Activated naive CD8-positive, alpha-beta T cell treated with anti-CD3 and anti-CD28 coated beads, Interleukin-2, amount 50 U/mL, for 16 hours (primary cell): ENCODE results near the gene CARD10.
A peak's percentile ranks its signal among the peaks of the same experiment; 100 is the strongest.

Source experiments
- DNase-seq: peaks from one replicate; pipeline ENCODE4 v3.0.0-alpha.2; 2020; ENCODE audit warnings: low read depth, low spot score

The CARD10 gene

DNA sequence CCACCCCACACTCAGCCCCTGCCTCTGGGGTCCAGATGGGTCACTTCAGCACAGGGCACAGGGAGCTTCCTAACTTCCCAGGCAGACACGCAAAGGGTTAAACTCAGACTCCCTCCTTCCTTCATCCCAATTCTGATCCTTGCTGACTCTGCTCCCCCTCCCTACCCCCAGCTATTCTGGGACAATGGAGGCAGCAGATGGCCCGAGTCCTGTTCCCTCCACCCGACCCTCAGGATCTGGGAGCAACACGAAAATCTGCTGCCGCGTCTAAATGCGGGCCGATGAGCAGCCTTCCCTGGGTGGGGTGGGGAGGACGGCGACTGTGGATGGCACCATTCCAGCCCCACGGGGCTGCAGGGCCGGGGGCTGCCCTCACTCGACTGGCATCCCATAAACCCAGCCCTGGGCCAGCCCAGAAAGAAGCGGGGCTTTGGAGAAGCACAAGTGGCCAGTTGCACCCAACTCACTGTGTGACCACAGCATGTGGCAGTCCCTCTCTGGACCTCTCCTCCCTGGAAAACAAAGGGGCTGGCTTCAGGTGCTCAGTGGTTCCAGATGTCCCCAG is 51.7 kb downstream of the CARD10 start:
- no peak for DNase-seq

DNA sequence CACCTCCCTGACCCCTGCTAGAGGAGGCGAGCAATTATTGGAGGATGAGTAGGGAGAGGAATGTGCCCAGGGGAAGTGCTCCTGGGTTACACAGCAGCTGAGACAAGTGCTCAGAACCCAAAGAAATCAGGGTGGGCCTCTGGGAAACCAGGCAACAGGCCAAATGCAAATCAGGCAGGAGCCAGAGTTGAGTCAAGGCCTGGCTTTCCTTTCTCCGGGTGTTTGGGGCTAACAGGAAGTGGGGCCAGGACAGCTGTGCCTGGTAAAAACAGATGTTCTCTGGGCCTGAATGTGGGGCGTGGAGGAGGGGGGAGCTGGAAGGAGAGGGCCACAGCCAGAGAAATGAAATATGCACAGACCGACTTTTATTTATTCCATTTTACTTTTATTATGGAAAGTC is 55.0 kb downstream of the CARD10 start:
- no peak for DNase-seq

DNA sequence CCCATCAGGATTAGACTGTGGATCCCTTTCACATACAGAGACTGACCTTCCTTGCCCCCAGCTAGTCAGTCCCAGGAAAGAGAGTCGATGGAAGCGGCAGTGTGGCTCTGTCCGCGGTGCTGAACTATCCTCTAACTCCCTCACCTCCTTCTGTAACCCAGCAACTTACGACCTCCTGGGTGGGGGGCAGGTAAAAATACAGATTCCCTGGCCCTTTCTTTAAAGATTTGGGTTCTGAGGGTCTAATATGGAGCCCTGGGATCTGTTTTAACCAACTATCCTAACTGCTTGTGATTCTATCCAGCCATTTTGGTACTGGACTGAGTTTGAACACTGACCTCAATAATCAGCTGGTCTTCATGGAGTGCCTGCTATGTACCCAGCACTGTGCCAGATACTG is 56.2 kb downstream of the CARD10 start:
- no peak for DNase-seq

DNA sequence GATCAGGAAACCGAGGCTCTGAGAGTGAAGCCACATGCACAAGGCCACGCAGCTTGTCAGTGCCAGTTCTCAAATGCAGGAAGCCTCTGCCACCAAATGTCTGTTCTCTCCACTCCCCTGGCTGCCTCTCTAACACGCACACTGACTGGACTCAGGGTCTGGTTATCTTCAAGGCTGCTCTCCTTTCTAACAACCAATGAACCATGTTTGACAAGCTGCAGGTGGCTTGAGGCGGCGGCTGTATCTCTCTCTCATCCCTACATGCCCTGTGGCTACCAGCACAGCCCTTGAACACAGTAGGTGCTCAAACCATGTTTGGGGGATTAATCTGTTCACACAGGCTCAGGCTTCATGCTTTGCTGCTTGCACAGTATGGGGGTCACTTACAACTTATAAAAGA is 56.8 kb downstream of the CARD10 start:
- no peak for DNase-seq

DNA sequence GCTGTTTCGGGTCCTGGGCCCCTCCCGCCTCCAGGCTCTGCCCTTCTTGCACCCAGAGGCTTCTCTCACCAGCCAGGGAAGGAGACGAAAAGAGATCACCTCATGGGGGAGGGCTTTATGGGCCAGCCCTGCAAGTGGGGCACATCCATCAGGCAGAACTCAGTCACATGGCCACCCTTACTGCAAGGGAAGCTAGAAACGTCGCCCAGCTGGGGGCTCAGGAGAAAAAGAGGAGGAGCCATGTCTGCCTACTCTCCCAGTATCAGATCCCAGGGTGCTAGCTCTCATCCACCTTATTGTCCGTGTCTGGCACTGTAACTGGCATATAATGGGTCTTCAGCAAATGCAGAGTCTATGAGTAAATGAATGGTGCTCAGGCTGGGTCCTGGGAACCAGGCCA is 57.3 kb downstream of the CARD10 start:
- DNase-seq, result no peak

DNA sequence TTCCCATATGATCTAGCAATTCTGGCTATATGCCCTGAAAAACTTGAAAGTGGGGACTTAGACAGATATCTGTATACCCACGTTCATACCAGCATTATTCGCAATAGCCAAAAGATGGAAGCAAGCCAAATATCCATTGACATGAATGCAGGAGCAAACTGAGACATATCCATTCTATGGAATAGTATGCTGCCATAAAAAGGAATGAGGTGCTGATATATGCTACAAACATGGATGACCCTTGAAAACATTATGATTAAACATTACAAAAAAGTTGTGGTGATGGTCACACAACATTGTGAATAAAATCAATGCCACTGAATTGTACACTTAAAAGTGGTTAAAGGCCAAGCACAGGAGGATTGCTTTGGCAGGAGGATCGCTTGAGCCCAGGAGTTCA is 58.5 kb downstream of the CARD10 start:
- DNase-seq, result no peak

DNA sequence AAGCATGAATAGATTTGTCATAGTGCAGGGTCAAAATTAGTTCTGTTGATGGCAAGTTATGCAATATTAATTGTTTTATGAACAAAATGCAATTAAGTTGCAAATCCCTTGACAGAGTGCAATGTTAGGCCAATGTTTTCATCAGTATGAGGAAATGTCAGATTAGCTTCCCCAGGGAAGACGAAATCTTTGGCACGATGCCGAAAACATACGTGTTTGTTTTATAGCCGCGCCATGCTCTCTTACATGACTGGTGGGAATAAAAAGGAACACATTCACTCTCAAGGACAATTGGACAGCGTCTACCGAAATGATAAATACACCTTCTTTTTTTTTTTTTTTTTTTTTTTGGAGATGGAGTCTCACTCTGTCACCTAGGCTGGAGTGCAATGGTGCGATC is 60.0 kb downstream of the CARD10 start:
- DNase-seq, result no peak

DNA sequence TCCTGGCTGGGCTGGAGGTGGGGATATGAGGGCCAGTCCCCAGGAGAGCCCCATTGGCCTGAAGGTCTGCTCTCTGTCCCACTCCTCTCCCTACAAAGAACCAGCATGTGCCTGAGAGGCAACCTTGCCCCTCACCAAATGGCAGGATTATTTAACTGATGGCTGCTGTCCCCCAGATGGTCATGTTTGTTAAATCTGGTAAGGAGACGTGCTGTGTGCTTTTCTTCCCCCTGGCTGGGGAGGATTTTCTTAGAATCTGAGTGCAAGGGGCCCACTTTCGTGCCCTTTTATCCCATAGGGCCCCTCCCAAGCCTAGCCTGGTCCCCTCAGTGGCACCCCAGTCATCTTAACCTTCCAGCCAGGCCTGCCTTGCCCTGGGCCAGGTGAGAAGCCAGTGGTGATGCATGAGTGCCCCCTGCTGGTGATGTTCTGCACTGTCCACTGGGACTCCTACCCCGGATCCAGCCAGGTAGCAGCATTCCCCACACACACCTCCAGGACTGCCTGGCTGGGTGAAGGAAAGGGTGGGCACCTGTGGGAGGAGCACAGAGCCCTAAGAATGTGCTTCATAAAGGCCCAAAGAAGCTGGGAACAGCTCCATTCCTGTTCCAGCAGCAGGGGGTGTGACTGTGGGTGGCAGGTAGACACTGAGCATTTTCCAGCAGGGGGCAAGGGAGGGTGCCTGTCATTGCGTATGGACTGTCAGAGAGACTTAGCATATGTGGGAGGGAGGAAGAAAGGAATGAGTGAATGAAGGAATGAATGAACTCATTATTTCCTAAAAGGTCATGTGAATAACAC is 61.9 kb downstream of the CARD10 start:
- DNase-seq, result peak; percentile 73

DNA sequence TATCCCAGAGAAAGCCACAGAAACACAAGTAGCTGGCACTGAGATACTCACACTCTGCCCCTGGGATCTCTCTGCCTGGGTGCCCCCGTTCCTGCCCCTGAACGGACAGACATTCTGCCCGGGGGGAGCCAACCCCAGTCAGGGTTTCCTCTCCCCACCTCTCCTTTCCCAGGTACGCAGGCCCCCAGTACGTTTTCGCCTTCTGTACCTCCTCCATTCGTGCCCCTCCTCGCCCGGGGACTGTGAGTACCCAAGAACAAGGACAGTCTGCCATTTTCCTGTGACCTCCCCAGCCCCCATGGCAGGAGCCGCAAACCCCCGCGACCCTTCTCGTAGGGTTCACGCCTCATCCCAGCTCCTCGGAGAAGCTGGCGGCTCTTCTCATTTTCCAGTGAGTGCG is 62.9 kb downstream of the CARD10 start:
- DNase-seq, result no peak

DNA sequence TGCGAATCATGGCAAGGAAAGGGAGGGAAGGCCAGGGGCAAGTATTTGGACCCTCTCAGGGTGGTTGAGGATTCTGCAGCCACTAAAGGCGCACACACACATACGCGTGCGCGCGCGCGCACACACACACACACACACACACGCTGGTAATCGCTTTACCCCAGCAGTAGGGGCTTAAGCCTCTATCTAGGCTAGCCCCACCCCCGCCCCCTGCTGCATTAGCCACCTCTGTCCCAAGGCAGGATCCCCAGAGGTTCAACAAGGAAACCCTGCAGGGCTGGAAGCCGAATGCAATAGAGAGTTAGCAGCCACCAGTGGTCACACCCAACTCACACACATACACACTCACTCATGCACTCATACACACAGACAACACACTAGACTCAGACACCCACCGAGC is 63.3 kb downstream of the CARD10 start:
- no peak for DNase-seq

DNA sequence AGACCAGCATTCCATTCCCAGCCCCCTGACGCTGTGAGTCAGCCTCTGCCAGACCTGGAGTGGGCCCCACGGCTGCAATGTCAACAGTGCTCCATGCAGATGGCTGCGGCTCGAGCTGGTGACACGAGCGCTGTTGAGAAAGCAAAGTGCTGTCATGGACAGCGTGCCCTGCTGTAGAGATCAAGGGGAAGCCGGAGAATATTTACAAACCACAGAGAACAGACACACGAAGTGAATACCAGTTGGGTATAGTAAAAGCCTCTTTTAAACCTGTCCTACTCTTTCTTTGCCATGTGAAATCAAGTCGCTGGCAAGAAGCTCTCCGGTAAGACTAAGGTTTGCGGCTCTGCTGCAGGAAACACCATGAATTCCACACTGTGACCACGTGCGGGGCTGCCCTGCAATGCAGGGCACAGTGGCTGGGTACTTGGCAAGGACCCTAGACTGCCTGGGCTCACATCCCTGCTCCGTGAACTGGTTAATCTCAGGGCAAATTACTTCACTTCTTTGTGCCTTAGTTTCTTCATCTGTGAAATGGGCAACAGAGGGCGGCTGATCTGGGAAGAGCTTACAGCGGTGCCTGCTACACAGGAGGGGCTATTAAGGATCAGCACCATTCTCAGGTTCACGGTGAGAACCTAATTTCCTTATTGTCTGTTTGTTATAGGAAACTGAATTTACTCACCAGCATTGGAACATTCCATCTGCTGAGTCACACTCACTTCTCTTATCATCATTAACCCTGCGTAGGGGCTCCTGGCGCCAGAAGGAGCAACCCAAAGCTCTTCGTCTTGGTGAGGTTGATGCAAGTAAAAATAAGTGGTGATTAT is 64.1 kb downstream of the CARD10 start:
- no peak for DNase-seq

DNA sequence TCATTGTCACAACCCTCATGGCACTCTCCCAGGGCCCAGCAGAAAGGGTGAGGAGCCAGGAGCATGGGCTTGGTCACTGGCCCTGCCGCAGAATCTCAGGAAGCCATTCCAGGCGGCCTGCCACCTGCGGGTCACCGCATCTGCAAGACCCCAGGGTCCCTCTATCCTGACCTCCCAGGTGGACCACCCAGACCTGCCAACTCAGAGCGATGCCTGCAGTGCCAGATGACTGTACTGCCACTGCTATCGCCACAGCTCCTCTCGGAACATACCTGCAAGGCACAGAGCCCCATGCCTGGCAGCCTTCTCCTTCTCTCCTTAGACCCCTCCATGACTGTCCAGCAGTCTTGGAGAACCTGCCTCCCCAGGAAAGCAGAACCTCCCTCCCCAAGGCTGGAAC is 65.5 kb downstream of the CARD10 start:
- no peak for DNase-seq

DNA sequence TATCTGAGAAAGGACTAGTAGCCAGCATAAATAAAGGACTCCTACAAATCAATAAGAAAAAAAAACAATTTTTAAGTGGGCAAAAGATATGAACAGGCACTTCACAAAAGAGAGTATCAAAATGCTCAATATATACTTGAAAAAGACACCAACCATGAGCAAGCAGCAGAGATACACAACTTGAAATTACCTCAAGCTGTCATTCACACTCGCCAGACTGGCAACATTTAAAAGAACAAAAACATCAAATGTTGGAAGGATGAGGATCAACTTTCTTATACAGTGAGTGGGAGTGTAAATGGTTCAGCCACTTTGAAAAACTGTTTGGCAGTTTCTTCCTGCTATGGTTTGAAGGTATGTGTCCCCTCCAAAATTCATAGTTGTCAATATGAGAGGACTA is 68.0 kb downstream of the CARD10 start:
- DNase-seq, result no peak

DNA sequence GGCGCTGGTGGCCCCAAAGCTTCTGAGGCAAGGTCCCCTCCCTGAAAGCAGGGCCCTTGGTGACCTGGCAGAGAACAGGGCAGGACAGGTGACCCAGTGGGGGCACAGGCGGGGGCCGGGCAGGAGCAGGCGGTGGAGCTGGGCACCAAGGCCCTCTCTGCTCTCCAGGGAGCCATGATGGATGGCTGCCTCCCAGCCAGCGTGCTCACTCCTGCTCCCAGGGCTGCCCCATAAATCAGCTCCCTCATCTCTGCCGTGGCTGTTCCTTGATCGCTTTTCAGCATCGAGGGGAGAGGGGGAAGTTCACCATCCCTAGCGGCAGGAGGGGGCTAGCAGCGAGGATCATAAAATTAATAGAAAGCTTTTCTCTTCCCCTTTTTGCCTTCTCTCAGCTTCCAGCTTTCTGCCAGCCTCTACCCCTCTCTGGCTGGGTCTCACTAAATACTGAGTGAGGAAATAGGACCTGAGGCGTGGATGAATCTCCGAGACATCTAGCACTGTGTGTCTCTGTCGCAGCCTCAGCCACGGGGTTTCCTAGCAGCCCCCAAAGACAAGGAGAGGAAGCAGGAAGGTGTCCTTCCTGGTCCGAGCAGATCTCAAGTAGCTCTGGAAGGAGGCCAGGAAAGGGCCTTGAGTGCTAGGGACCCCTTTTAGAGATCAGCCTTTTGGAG is 69.7 kb downstream of the CARD10 start:
- DNase-seq, result no peak

DNA sequence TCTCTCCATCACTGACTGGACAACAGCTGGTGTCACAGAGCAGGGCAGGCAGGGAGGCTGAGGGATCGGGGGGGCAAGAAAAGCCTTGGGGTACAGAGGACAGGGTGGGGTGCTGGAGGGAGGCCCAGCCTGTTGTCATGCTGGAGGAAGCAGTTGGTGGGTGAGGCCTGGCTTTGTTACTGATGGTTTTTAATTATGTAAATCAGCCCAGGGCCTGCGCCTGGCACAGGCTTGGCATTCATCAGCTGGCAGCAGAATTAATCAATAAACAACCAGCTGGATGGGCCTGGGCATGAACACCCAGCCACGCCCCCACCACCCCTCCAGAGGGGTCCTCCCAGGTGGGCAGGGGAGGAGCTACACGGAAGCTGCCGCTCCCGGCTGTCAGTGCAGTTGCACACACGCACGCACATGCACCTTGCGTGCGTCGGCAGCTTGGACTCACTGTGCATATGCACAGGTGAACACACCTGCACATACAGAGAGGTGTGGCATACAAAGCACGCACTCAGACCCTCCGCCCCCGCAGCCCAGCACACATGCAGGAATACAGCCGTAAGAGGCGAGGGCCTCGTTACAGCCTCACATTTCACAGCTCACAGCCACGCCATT is 70.6 kb downstream of the CARD10 start:
- DNase-seq, result no peak

DNA sequence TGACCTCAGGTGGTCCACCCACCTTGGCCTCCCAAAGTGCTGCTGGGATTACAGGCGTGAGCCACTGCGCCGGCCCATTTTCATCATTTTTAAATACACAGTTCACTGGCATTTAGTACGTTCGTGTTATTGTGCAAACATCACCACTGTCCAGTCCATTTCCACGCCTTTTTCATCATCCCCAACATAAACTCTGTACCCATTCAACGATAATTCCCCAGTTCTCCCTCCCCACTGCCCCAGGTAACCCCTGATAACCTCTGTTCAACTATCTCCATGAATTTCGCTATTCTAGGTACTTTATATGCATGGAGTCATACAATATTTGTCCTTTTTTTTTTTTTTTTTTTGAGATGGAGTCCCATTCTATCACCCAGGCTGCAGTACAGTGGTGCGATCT is 73.7 kb downstream of the CARD10 start:
- DNase-seq, result no peak

DNA sequence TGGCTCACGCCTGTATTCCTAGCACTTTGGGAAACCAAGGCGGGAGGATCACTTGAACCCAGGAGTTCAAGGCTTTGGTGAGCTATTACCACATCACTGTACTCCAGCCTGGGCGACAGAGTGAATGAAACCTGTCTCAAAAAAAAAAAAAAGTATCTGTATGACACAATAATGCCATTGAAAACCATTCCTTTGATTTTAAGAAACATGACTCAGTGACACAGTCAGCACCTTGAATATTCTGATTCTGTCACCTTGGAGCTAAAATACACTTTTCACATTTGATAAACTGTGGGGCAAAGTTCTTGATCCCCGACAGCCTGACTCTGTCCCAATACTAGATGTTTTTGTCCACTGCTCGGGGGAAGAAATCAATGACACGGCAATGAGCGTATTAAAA is 75.2 kb downstream of the CARD10 start:
- no peak for DNase-seq

DNA sequence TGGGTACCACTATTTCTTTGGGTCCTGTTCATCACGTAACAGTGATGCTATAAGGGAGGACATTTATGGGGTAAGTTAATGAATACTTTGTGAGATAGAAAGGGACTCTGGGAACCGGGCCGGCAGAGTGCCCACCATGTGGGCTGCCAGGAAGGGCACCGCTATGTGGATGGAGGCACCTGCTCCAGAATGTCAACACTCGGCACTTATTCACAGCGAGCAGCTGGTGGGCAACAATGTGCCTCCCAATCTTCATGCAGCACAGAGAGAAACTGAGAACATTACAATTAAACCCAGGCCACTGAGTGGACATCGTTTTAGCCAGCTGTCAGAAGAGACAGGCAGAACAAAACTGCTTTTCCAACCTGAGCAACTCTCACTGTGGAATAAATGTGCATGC is 76.1 kb downstream of the CARD10 start:
- DNase-seq, result no peak

DNA sequence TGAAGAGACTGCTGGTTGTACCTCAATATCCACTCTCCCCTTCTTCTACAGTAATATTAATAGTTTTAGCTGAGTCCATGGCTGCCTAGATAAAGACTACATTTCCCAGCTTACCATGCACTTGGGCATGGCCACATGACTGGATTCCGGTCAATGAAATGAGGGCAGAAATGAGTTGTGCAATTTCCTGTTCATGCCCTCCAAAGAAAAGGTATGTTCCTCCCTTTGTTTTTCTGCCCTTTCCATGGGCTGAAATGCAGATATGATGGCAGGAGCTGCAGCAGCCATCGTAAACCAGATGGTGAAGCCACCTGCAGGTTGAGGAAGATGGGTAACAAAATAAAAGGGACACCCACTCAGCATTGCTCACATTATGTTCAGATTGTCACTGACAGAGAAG is 76.7 kb downstream of the CARD10 start:
- DNase-seq, result no peak

DNA sequence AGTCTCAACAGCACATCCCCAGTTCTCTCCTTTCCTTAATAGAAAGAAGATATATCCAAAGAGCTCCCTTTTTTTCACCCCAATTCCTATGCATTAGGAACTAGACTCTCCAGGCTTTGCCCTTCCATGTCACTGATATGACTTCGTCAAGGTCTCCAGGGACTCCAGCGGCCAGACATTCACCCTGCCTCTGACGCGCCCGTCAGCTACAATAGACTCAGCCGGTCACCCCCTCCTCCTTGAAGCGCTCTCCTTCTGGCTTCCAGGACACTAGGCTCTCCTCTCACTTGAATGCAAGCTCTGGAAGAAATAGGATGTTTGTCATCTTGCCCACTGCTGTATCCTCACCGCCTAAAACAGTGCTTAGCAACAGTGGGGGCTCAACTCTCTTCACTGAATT is 77.1 kb downstream of the CARD10 start:
- DNase-seq, result no peak

DNA sequence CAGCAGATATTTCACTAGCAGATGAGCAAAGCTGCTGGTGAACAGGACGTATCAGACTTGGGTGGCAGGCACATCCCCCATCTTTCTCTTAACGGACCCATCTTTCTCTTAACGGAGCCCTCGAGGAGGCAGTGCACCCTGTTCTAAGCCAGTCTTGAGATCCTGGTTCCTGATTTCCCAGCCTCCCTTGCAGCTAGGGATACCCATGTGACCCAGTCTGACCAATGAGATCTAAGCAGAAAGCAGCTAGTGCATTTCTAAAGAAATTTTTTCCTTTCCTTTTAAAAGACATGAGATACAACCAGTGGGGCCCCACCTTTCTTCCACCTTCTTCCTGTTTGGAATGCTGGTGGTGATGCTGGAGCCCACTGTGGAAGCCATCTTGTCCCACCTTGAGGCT is 78.3 kb downstream of the CARD10 start:
- no peak for DNase-seq
